IPS-11a (cell line): Measurements from ENCODE around the gene SRC.

Experiments
- H3K4me3 ChIP-seq: one replicate; pipeline ENCODE4 v1.5.1; 2013; ENCODE audit warnings: low read depth, low read length, control low read depth

Gene SRC

DNA sequence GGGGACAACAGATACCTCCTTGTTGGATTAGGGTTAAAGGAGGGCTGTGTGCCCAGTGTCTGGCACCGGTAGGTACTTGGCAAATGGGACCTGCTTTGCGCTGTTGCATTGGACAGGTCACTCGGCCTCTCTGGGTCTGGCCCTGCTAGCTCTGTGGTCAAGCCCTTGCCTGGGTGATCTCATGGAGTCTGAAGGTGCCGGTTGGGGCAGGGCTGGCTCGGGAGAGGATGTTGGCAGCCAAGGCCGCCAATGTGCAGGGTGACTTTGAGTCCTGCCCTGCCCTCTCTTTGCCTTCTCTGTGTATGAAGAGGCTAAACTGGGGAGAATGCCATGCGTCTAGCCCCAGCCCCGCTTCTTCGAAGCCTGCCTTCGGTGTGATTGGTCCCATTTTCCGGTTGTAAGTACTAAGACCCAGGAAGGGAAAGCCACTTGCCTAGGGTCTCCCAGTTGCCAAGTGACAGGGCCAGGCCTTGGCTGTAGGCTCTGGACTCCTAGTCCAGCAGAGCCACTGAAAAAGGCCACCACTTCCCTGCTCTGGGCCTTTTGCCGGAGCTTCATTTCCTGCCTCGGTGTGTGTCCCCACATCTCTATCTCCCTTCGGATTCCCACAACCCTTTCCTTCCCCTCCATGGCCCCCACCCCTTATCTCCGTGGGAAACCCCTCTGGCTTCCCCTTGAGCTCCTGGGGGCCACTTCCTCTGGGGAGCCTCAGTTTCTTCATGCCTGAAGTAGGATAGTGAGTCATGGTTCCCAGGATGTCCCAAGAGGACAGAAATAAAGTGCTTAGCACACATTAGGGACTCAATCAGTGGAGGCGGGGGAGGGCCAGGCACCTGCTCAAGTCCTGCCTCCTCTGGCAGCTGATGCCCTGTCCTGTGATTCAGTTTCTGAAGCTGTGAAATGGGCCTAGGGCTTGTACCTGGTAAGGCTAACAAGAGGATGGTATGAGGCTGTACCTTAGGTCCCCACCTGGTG is 3.9 kb downstream of the SRC start:
- H3K4me3 ChIP-seq: no peak overlapping the region

DNA sequence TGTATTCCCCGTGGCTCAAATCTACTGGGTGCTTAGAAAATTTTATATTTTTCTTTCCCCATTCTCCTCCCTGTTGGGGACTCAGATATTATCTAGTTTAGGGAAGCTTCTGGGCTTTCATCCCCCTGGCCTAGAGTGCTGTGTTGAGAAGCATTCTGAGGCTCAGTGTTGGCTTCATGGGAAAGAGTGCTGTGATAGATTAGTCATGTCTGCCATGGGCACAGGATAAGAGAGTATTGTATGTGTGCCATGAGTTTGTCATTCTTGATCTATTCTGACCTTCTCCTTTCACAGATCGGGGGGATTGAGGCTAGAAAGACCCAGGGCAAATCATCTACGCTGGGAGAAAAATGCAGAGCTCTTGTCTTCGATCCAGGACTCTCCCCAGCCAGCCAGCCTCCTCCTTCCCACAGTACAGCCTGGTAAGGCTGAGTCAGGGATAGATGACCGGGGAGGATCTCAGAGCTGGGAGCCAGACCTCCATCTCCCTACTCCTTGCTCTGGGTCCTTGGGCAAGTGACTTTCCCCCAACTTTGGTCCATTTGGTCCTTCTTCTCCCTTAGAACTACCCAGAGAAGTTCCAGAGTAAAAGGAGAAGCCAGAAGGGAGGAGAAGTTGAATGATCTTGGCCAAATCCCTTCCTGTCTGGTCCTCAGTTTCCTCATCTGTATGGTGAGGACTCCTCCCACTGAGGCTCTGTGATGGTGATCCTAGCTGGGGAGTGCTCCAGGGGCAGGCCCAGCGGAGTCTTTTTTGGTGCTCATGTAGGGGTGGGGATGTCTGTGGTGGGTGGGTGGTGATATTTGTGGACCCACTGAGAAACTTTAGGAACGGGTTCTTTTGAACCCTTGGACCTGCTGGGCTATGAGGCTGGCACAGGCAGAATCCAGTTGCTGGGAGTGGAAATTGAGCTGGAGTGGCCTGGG is 5.0 kb downstream of the SRC start:
- no peak overlapping the region for H3K4me3 ChIP-seq

DNA sequence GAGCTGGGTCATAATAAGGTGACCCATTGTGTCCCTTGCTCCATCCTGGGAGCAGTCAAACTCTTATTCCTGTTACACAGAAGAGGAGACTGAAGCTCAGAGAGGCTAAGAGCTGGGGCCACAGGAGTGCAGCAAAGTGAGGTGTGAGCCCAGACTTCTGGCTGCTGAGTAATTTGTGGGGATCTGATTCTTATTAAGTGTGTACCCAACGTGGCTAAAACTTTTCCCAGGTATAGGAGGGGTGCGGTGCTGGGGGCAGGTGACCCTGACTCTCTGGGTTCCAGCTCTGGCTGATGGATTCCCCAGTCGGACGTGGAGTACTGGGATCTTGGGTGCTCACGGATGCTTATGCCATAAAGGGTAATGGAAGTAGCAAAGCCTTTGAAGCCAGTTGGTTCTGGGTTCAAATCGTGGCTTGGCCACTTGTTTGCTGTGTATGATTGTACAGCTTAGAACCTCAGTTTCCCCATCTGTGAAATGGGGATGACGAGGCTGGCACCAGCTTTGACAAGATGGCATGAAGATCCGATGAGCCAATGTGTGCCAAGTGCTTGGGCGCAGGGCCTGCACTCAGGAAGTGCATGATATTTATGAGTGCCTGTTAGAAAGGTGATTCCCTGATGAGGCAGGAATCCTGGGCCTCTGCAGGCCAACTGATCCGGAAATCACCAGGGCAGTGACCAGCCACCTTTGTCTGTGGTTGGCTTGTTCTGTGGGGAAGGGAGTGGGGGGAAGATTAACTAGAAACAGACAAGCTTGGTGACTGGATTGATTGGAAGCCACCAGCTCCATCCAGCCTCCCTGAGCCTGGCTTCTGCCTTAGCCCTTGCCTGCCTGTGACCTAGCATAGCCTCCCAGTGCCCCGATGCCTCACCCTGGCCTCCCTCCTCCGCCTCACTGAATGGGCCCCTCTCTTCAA is 6.0 kb downstream of the SRC start:
- no peak overlapping the region for H3K4me3 ChIP-seq

DNA sequence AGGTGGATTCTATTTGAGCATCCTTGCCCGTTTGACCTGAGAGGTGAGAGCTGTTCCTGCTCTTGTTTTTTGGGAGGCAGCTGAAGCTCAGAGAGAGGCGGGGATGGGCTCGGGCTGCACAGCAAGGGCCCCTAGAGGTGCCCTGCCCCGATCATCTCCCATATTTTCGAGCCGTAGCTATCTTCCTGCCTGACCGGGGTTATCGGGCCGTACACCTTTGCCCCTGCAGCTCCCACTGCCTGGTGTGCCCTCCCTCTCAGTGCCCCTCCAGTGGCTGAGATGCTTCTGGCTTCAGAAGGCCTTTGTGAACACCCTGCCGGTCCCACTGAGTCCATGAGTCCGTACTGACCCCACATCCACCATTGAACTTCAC is 6.7 kb downstream of the SRC start:
- H3K4me3 ChIP-seq: no peak overlapping the region

DNA sequence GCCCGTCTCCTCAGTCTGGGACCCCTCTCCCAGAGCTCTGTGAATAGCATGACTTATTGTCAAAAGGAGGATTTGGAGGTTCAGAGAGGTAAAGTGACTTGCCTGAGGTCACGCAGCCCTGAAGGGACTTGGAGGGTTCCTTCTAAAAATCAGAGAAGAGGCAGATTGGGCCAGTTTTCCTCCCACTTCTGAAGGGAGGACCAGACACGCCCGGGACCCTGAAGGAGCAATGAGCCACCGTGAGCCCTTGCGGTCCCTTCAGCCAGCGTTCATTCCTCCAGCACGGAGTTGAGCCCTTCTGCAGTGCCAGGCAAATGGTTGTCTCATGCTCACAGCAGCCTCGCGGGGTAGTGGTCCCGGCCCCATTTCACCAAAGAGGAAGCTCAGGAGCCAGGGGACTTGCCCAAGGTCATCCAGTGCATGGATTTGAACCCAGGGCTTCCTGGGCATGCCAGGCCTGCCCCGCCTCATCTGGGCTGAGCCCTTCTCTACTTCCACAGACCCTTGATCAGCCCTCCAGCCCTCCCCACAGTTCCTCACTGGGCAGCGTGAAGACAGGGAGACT is 7.4 kb downstream of the SRC start:
- no peak overlapping the region for H3K4me3 ChIP-seq

DNA sequence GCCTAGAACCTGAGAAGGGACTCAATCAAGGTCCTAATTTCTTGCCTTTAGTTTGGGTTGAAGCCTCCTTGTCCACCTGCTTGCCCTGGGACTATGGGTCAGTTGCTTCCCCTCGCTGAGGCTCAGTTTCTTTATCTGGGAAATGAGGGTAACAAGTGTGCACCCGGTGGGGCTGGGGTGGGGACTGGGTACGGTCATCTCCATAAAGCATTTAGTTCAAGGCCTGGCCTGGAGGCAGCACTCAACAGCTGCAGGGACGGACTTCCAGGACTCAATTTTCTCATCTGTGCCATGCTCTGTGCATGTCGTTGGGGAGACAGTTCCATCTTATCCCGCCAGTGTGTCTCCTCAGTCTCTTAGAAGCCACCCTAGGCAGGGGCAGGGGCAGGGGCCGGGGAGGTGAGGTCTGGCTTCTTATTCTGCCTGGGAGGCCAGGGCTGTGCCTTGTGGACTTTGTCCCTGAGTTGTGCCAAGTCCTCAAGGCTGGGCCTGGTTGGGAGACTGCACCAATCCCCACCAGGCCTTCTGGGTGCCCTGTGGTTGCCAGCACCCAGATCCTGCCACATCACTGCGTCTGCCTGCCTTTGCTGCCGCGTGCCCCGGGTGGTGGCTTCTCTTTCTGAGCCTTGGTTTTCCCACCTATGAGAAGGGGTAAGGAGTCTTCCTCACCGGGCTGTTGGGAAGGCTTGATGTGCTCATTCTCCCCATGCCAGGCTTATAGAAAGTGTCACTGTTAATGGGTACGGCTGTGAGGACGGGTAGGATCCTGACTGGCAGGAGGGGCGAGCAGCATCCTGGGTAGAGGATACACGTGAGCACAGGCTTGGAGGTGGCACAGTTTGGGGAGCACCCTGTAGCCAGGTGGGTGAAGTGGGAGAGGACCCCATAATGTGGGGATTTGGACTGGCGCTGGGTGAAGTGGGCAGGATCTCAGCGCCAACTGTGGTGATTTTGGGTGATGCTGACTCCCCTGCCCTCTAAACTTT is 8.6 kb downstream of the SRC start:
- no peak overlapping the region for H3K4me3 ChIP-seq

DNA sequence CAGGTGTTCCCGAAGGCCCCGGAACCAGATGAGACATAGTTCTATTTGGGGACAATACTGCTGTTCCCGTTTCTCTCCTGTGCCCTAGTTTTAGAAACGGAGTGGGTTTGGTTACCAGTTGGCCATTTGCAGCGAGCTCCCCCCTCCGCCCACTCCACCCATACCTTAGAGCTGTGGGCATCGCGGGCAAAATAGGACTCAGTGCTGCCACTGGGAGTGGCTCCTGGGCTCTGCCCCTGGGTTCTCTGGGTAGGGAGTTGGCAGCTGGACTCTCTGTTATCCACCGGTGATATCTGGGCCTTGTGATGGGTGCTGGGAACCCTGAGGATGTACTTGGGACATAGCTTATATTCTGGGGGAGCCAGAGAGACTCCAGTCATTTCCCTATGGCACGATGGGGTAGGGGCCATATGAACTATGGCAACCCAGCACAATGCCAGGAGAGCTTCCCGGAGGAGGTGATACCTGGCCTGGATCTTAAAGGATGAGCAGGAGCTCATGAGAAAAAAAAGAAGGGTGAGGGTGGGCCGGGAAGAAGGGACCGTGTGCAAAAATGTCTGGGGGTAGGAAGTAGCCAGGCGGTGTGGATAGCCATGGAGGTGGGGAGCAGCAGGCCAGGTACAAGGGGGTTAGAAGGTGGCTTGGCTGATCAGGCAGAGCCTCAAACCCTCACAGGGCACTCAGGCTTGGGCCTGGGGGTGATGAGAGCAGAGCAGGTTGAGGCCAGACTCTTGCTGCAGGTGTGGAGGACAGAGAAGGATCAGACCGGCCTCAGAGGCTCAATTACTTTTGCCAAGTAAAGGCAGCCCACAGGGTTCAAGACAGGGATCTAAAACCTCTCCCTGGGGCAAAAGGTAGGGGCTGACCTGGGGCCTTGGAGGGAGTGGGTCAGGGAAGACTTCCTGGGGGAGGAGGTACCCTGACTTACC is 9.6 kb downstream of the SRC start:
- H3K4me3 ChIP-seq: no peak overlapping the region

DNA sequence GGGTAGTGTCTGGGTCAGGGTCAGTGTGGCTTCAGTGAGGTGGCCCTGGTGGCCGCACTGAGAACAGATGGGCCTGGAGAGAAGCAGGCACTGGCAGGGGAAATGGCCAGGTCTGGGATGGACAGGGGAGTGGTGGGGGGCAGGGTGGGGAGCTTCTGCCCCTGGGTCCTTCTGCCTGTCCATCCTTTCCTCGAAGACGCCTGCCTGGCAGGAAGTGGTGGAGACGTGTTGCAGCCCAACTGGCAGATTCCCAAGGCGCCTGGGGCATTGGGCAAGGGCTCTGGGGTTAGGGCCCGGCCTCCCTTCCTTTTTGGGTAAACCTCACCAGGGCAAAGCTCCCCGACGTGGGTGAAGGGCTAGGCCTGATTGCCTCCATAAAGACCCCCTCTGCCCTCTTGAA is 10.4 kb downstream of the SRC start:
- H3K4me3 ChIP-seq: no peak overlapping the region

DNA sequence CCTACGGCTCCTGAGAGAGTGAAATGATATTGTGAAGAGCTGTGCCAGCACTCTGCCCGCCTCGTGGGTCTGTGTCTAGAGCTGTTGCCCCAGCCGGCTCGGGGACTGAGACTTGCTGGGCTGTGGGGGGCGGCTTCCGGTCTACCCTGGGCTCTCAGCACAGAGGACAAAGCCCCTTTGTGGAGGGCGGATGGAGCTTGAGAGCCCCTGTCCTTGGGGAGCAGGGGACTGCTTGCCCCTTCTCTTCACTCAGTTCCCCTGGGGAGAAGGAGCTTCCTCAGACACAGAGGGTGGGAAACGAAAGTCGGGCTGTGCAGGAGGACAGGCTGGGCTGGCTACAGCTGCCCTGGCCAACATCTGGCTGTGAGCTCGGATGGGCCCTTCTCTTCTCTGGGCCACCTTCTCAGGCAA is 11.0 kb downstream of the SRC start:
- no peak overlapping the region for H3K4me3 ChIP-seq

DNA sequence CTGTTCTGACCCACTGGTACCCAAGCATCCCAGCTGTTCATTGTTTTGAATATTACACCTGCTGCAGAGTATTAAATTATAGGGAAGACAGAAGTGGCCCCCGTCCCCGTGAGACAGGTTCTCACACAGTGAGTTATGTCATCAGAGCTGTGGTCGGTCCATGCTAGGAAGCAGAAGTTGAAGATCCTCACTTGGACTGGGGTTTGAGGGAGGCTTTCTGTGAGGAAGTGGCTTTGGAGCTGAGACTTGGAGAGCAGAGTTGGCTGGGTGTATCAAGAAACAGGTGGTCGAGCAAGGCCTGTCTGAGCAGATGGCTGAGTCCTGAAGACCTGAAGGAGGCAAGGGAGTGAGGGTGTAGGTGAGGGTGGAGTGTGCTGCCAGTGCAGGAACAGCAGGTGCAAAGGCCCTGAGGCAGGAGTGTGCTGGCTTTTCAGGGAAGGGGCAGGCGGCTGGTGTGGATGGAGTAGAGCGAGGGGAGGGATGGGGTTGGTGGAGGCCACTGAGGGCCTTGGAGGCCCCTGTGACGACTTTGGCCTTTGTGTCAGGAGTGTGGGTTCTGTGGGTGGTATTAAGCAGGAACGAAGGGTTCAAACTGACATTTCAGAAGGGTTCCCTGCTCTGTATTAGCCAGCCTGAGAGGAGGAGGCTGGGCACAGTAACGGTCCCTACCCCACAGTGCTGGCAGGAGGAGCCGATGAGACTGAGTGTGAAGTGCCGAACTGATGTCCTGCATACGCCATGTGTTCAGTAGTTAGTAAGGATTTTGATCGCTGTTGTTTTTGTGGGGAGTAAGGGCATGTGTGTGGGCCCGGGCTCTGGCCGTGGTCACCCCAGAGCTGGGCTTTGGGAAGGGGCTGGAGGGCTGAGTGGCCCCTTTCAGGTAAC is 11.8 kb downstream of the SRC start:
- H3K4me3 ChIP-seq: no peak overlapping the region

DNA sequence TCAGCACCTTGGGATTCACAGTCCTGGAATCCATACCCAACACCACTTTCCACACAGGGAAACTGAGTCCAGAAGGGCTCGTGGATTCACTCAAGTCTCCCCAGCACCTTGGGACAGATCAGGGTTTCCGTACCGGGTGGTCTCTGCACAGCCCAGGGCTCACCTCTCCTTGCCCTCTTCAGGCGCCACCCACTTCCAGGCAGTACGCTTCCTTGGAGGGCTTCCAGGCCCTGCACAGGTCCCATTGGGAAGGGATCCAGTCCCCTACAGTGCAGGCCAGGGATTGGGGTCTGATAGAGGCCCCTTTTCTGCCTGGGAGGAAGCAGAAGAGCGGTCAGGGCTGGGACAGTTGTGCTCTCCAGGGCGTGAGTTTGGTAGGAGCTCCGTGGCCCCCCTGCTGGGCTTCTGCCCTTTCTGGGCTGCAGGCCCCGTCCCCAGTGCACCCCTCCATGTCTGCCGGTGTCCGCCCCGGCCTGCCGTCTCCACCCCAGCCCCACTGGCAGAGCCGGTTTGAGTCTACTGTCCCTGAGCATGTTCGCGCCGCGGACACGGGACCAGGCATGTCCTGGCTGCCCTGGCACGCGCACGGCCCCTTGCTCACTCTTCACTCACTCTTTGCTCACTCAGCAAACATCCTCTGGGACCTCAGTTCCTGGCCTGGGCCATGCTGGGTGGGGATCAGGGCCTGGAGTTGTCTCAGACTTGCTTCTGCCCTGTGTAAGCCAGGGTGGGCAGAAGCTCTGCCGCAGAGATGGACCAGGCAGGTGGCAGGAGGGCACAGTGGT is 12.6 kb downstream of the SRC start:
- H3K4me3 ChIP-seq: no peak overlapping the region

DNA sequence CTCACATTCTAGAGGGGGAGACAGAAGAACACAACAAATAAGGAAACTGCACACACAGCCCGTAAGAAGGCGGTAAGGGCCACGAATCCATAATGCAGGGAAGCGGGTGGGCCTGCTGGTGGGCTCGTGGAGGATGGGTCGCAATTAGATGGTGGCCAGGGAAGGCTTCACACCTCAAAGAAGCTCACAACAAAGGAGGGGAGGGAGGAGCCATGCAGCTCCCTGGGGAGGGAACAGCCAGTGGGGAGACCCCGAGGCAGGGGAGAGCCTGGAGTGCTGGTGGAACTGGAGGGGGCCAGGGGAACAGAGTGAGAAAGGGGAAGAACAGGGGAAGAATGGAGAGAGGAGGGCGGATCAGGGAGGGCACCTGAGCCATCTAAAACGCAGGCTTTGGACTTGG is 13.4 kb downstream of the SRC start:
- no peak overlapping the region for H3K4me3 ChIP-seq

DNA sequence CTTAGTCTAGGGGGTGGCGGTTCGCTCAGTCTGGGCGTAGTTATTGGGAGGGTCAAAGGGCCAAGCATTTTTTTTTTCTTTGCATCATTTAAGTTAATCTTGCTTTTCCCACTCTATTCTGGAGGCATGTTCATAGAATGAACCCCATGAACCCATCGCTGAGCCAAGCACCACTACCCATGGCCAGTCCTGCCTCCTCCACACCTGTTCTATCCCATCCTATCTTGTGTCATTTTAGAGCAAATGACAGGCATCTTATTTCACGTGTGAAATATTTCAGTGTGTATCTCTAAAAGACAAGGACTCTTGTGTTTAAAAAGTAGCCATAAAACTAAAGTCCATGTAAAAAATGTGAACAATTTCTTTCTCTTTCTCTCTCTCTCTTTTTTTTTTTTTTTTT is 13.9 kb downstream of the SRC start:
- H3K4me3 ChIP-seq: no peak overlapping the region

DNA sequence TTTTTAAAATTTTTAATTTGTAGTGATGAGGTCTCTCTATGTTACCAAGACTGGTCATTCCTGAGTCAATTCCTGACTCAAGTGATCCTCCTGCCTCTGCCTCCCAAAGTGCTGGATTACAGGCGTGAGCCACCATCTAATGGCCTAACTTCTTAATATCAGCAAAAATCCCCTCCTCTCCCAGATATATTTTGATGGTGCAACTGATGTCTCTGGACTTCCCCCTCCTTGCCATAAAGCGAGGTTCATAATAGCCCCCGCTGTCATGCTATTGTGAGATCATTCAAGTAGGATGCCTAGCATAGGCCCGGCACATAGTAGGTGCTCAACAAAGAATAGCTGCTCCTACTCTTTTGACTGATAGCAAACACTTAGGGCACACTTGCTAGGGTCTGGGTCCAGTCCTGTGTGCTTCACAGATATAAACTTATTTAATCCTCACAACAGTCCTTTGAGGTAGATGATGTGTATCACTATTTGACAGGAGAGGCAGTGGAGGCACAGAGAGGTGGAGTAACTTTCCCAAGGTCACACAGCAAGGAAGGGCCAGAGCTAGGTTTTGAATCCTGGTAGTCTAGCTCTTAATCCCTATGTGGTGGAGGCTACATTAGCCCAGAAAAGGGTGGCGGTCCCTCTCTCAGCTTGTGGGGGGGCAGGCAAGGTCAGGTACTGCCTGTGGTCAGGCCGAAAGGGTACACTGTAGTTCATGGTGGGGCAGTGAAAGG is 14.6 kb downstream of the SRC start:
- no peak overlapping the region for H3K4me3 ChIP-seq

DNA sequence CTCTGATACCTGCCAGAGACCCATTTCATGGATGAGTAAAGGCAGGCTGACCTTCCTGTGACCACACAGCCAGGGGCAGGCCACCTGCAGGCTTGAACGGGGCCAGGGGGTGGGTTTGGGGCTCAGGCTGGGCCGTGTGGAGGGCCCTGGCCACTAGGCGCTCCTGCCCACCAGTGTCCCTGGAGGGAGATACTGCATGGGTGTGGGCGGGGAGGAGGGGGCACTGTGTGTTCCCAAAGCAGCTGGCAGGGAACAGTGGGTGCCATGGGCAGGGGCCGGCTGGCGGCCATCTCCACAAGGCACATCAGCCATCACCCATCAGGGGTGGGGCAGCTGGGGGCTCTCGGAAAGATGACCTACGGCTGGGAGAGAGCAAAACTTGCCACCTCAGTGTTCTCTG is 15.4 kb downstream of the SRC start:
- H3K4me3 ChIP-seq: no peak overlapping the region
